ENCODE measurements around the gene E2F4.

E2F4 gene

DNA sequence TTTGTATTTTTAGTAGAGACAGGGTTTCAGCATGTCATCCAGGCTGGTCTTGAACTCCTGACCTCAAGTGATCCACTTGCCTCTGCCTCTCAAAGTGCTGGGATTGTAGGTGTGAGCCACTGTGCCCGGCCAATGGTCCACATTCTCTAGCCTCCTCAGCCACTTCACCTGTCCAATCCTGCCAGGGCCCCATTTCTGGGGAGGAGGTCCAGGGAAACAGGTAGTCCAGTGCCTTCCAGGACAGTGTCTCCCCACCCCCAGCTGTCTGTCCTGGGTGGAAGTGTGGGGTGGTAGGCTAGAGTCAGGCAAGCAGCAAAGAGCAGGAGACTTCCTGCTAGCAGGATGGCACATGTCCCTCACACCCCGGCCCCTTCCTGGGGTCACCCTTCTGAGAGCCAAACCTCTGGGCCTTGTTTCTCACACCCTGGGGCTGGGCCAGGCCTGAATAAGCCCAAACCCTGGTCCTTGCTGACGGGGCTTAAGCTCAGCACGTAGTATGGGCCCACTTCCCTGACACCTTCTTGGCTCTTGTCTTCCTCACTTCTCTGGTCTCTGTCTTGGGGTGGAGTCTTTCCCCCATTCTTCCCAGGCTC is 50.3 kb downstream of the E2F4 start:
- no peak for TF ChIP-seq TCF12 (IDR thresholded peaks at IDR 0.05; ENCODE audit: low read depth)
- TF ChIP-seq, protein P1, sequence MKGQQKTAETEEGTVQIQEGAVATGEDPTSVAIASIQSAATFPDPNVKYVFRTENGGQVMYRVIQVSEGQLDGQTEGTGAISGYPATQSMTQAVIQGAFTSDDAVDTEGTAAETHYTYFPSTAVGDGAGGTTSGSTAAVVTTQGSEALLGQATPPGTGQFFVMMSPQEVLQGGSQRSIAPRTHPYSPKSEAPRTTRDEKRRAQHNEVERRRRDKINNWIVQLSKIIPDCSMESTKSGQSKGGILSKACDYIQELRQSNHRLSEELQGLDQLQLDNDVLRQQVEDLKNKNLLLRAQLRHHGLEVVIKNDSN (IDR thresholded peaks at IDR 0.05) = no peak
- no peak for TF ChIP-seq CEBPB (IDR thresholded peaks at IDR 0.05)
- no peak for TF ChIP-seq RAD21 (IDR thresholded peaks at IDR 0.05; ENCODE audit: low read depth)
- no peak for TF ChIP-seq EGR1 (IDR thresholded peaks at IDR 0.05)
- TF ChIP-seq, protein P2, sequence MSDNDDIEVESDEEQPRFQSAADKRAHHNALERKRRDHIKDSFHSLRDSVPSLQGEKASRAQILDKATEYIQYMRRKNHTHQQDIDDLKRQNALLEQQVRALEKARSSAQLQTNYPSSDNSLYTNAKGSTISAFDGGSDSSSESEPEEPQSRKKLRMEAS (IDR thresholded peaks at IDR 0.05) = no peak
- no peak for TF ChIP-seq ZBTB7A (IDR thresholded peaks at IDR 0.05; ENCODE audit: low read depth)
- TF ChIP-seq, protein P3, sequence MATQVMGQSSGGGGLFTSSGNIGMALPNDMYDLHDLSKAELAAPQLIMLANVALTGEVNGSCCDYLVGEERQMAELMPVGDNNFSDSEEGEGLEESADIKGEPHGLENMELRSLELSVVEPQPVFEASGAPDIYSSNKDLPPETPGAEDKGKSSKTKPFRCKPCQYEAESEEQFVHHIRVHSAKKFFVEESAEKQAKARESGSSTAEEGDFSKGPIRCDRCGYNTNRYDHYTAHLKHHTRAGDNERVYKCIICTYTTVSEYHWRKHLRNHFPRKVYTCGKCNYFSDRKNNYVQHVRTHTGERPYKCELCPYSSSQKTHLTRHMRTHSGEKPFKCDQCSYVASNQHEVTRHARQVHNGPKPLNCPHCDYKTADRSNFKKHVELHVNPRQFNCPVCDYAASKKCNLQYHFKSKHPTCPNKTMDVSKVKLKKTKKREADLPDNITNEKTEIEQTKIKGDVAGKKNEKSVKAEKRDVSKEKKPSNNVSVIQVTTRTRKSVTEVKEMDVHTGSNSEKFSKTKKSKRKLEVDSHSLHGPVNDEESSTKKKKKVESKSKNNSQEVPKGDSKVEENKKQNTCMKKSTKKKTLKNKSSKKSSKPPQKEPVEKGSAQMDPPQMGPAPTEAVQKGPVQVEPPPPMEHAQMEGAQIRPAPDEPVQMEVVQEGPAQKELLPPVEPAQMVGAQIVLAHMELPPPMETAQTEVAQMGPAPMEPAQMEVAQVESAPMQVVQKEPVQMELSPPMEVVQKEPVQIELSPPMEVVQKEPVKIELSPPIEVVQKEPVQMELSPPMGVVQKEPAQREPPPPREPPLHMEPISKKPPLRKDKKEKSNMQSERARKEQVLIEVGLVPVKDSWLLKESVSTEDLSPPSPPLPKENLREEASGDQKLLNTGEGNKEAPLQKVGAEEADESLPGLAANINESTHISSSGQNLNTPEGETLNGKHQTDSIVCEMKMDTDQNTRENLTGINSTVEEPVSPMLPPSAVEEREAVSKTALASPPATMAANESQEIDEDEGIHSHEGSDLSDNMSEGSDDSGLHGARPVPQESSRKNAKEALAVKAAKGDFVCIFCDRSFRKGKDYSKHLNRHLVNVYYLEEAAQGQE (IDR thresholded peaks at IDR 0.05; ENCODE audit: low read depth) = no peak
- no peak for TF ChIP-seq TAF1 (IDR thresholded peaks at IDR 0.05; ENCODE audit: low read depth)
- no peak for TF ChIP-seq FOXM1 (IDR thresholded peaks at IDR 0.05; ENCODE audit: borderline replicate concordance, low read depth)
- no peak for TF ChIP-seq YY1 (IDR thresholded peaks at IDR 0.05; ENCODE audit: low read depth)
- no peak for TF ChIP-seq EP300 (IDR thresholded peaks at IDR 0.05; ENCODE audit: borderline replicate concordance)
- no peak for TF ChIP-seq CREB1 (IDR thresholded peaks at IDR 0.05; ENCODE audit: low read depth)

DNA sequence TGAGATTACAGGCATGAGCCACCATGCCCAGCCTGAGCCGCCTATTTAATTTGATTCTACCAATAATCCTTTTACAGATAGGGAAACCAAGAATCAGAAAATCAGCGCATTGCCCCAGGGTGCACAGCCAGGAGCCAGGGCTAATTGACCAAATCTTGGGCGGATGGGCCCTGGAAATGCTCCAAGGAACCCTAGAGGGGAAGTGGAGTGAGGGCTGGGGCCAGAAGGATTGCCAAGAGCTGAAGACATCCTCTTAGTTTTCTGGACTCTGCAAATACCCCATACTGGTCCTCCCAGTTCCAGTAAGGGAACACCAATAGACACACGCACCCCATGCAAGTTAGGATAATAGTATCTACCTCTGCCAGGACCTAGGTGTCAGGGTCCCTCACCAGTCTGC is 51.5 kb downstream of the E2F4 start:
- TF ChIP-seq TEAD4 (IDR thresholded peaks at IDR 0.05) (no peak), NFIC (IDR thresholded peaks at IDR 0.05) (no peak), TCF12 (IDR thresholded peaks at IDR 0.05; ENCODE audit: low read depth) (no peak), YY1 (IDR thresholded peaks at IDR 0.05; ENCODE audit: low read depth) (no peak), FOXM1 (IDR thresholded peaks at IDR 0.05; ENCODE audit: borderline replicate concordance, low read depth) (no peak), RAD21 (IDR thresholded peaks at IDR 0.05; ENCODE audit: low read depth) (no peak), EGR1 (IDR thresholded peaks at IDR 0.05) (no peak), CREB1 (IDR thresholded peaks at IDR 0.05; ENCODE audit: low read depth) (no peak), EP300 (IDR thresholded peaks at IDR 0.05; ENCODE audit: borderline replicate concordance) (no peak), TAF1 (IDR thresholded peaks at IDR 0.05; ENCODE audit: low read depth) (no peak), CEBPB (IDR thresholded peaks at IDR 0.05) (no peak), ZBTB7A (IDR thresholded peaks at IDR 0.05; ENCODE audit: low read depth) (no peak)
- TF ChIP-seq, protein P1 (IDR thresholded peaks at IDR 0.05) = no peak
- TF ChIP-seq, protein P3 (IDR thresholded peaks at IDR 0.05; ENCODE audit: low read depth) = no peak
- TF ChIP-seq, protein P2 (IDR thresholded peaks at IDR 0.05) = no peak

DNA sequence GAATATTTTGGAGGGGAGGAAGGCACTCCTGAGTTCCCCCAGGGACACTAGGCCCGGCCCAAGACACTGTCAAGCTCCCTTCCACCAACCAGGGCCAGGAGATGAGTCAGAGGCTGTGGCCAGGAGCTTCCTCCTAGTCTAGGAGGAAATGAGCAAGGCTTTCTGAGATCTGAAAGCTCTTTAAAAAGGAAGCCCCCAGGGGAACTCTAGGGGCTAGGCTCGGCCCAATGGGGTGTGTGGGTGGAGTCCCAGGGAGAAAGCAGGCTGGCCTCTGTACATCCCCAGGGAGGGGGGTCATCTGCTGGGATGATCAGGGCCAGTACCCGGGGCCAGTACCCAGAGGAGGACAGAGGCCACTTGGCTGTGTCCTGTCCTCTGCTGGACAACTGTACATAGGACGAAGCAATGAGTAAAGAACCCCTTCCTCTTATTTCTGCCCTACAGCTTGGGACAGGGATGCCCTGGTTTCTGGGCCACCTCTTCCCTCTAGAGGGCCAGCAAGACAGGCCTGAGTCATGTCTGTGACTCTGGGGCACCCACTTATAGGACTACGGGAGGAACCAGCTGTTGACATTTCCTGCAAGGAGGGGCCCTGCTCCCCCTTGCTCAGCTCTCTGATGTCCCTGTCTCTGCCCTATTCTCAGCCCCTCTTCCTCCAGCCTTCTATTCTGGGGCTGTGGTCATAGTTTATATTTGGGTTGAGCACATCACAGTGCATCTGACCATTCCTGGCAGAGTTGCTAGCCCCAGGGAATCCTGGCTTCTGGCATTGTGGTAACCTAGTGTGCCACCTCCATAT is 52.6 kb downstream of the E2F4 start:
- TF ChIP-seq, protein P1 (IDR thresholded peaks at IDR 0.05) = no peak
- TF ChIP-seq, protein P3 (IDR thresholded peaks at IDR 0.05; ENCODE audit: low read depth) = no peak
- no peak for TF ChIP-seq TAF1 (IDR thresholded peaks at IDR 0.05; ENCODE audit: low read depth)

DNA sequence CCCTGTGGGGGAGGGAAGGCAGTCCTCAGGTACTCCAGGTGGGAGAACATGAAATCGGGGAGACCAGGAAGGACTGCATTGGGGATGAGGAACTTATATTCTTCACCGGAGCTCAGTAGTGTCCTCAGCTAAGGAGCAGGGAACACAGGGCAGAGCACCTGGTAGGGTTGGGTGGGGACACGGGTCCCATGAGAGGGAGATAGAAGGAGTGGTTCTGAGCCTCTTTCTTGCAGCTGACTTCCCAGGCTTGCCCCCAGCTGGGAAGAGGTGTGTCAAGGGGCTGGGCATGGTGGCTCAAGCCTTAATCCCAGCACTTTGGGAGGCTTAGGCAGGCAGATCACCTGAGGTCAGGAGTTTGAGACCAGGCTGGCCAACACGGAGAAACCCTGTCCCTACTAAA is 53.2 kb downstream of the E2F4 start:
- TF ChIP-seq EP300 (IDR thresholded peaks at IDR 0.05; ENCODE audit: borderline replicate concordance) (no peak), ZBTB7A (IDR thresholded peaks at IDR 0.05; ENCODE audit: low read depth) (no peak), RAD21 (IDR thresholded peaks at IDR 0.05; ENCODE audit: low read depth) (no peak), TAF1 (IDR thresholded peaks at IDR 0.05; ENCODE audit: low read depth) (no peak), YY1 (IDR thresholded peaks at IDR 0.05; ENCODE audit: low read depth) (no peak), TCF12 (IDR thresholded peaks at IDR 0.05; ENCODE audit: low read depth) (no peak), CEBPB (IDR thresholded peaks at IDR 0.05) (no peak)
- TF ChIP-seq, protein P2 (IDR thresholded peaks at IDR 0.05) = no peak
- TF ChIP-seq, protein P1 (IDR thresholded peaks at IDR 0.05) = no peak
- TF ChIP-seq, protein P3 (IDR thresholded peaks at IDR 0.05; ENCODE audit: low read depth) = no peak

Data from Ishikawa (cell line).